Glutamatergic neuron (in vitro differentiated cells): Measurements from ENCODE around the gene OSBP. TPM values are rescaled to one million over a fixed set of nuclear protein-coding genes. Genes with fewer than 3 reads are reported as not detected.

Experiments
- DNase-seq: peaks from one replicate; pipeline ENCODE4 v3.0.0; 2022
- H3K27ac Mint-ChIP-seq: one replicate; pipeline ENCODE4 v1.8.0; 2020; ENCODE audit warnings: mild to moderate bottlenecking, mixed read lengths, inconsistent platforms; ENCODE audit not compliant: unreplicated experiment
- H3K27me3 Mint-ChIP-seq: one replicate; pipeline ENCODE4 v1.8.0; 2020; ENCODE audit warnings: mild to moderate bottlenecking, moderate library complexity, mixed read lengths, inconsistent platforms; ENCODE audit not compliant: unreplicated experiment
- H3K36me3 Mint-ChIP-seq: one replicate; pipeline ENCODE4 v1.8.0; 2020; ENCODE audit warnings: mild to moderate bottlenecking, mixed read lengths, inconsistent platforms; ENCODE audit not compliant: unreplicated experiment
- H3K4me1 Mint-ChIP-seq: one replicate; pipeline ENCODE4 v1.8.0; 2020; ENCODE audit warnings: mild to moderate bottlenecking, low read depth, mixed read lengths, inconsistent platforms; ENCODE audit not compliant: unreplicated experiment
- H3K4me3 Mint-ChIP-seq: one replicate; pipeline ENCODE4 v1.8.0; 2020; ENCODE audit warnings: mild to moderate bottlenecking, mixed read lengths, inconsistent platforms; ENCODE audit not compliant: unreplicated experiment
- H3K9me3 Mint-ChIP-seq: one replicate; pipeline ENCODE4 v1.8.0; 2020; ENCODE audit warnings: mild to moderate bottlenecking, moderate library complexity, mixed read lengths, inconsistent platforms; ENCODE audit not compliant: unreplicated experiment
- CTCF ChIP-seq: fragments of 200-600 bp; sonication (generic); IDR thresholded peaks from one replicate; pipeline ENCODE4 v1.5.0; 2021; ENCODE audit not compliant: partially characterized antibody, unreplicated experiment
- total RNA-seq: library from RNA; stranded (reverse); fragmentation: NEBNext Ultra II Directional; extraction: Animal tissue kit (Norgen Biotek cat#: 25700); gene quantifications from one replicate; pipeline ENCODE4 v1.2.1, GENCODE V29; 2021; ENCODE audit not compliant: unreplicated experiment

OSBP gene
- total RNA-seq, 1 donor from 2014 or later = 36.0 TPM

- Mint-ChIP-seq H3K4me3 (peak overlapping the region; percentile 88), H3K9me3 (peaks cover 41% of the 10 kb centered on the region), H3K27me3 (peaks cover 35% of the 10 kb centered on the region), H3K27ac (peak overlapping the region; percentile 81), H3K4me1 (peaks cover 6% of the 10 kb centered on the region), H3K36me3 (no peaks in the 10 kb centered on the region)
- peak; percentile 68 for DNase-seq
- no peak for TF ChIP-seq CTCF
These were observed 59.3 kb downstream of the OSBP start for GRCh38 chr11:59556115-59556916.

GRCh38 chr11:59555601-59556114, 59.9 kb downstream of the OSBP start:
- peak overlapping the region; percentile 81 for H3K27ac Mint-ChIP-seq
- H3K4me3 Mint-ChIP-seq = peak overlapping the region; percentile 88
- peaks cover 43% of the 10 kb centered on the region for H3K9me3 Mint-ChIP-seq
- no peaks in the 10 kb centered on the region for H3K36me3 Mint-ChIP-seq
- no peak for TF ChIP-seq CTCF
- DNase-seq = no peak
- peaks cover 4% of the 10 kb centered on the region for H3K4me1 Mint-ChIP-seq
- peaks cover 39% of the 10 kb centered on the region for H3K27me3 Mint-ChIP-seq

- no peaks in the 10 kb centered on the region for H3K36me3 Mint-ChIP-seq
- peaks cover 8% of the 10 kb centered on the region for H3K4me1 Mint-ChIP-seq
- no peak for DNase-seq
- peaks cover 32% of the 10 kb centered on the region for H3K27me3 Mint-ChIP-seq
- H3K4me3 Mint-ChIP-seq = no peak overlapping the region
- no peak for TF ChIP-seq CTCF
- H3K27ac Mint-ChIP-seq = no peak overlapping the region
- H3K9me3 Mint-ChIP-seq = peaks cover 42% of the 10 kb centered on the region
These were observed 62.3 kb downstream of the OSBP start for GRCh38 chr11:59553323-59553722.

- Mint-ChIP-seq H3K27ac (no peak overlapping the region), H3K36me3 (no peaks in the 10 kb centered on the region), H3K27me3 (peaks cover 29% of the 10 kb centered on the region), H3K4me3 (peak overlapping the region; percentile 58), H3K9me3 (peaks cover 42% of the 10 kb centered on the region), H3K4me1 (peaks cover 8% of the 10 kb centered on the region)
- no peak for TF ChIP-seq CTCF
- DNase-seq = no peak
These were observed 62.7 kb downstream of the OSBP start for GRCh38 chr11:59552844-59553243.
